Loucy (cell line): Measurements from ENCODE around the gene ZNF644.

ENCODE experiments used
- H2AFZ ChIP-seq: fragments of 200-600 bp; sonication (generic); 2 replicates; pipeline ENCODE4 v1.6.0; 2016; ENCODE audit warnings: antibody characterized with exemption, mild to moderate bottlenecking, low read length, moderate library complexity
- H3F3A ChIP-seq: fragments of 200-600 bp; 2 replicates; pipeline ENCODE4 v1.6.0; 2016; ENCODE audit warnings: antibody characterized with exemption, low read depth, mild to moderate bottlenecking
- H3K27me3 ChIP-seq: fragments of 200-600 bp; sonication (generic); 2 replicates; pipeline ENCODE4 v1.6.1; 2014; ENCODE audit warnings: low read length, mild to moderate bottlenecking; ENCODE audit not compliant: insufficient read depth, poor library complexity, severe bottlenecking
- H3K36me3 ChIP-seq: fragments of 200-600 bp; sonication (generic); 2 replicates; pipeline ENCODE4 v1.6.1; 2016; ENCODE audit warnings: low read length; ENCODE audit not compliant: insufficient read depth
- H3K4me1 ChIP-seq: fragments of 200-600 bp; sonication (generic); 2 replicates; pipeline ENCODE4 v1.5.1; 2014; ENCODE audit warnings: low read length, mild to moderate bottlenecking; ENCODE audit not compliant: insufficient read depth, poor library complexity, severe bottlenecking
- H3K4me2 ChIP-seq: fragments of 200-600 bp; sonication (generic); 2 replicates; pipeline ENCODE4 v1.6.0; 2014; ENCODE audit warnings: antibody characterized with exemption, low read length, low read depth, mild to moderate bottlenecking; ENCODE audit not compliant: poor library complexity, severe bottlenecking
- H3K4me3 ChIP-seq: fragments of 200-600 bp; sonication (generic); 2 replicates; pipeline ENCODE4 v1.5.1; 2014; ENCODE audit warnings: low read length, mild to moderate bottlenecking, mixed read lengths; ENCODE audit not compliant: poor library complexity, severe bottlenecking
- H3K79me2 ChIP-seq: fragments of 200-600 bp; sonication (generic); 2 replicates; pipeline ENCODE4 v1.6.1; 2014; ENCODE audit warnings: low read length; ENCODE audit not compliant: insufficient read depth
- H3K9ac ChIP-seq: fragments of 200-600 bp; sonication (generic); 2 replicates; pipeline ENCODE4 v1.6.0; 2014; ENCODE audit warnings: mild to moderate bottlenecking, low read depth, low read length, moderate library complexity; ENCODE audit not compliant: poor library complexity, severe bottlenecking
- H3K9me2 ChIP-seq: fragments of 200-600 bp; sonication (generic); replicated peaks from 2 replicates; pipeline ENCODE4 v1.6.1; 2016; ENCODE audit warnings: low read depth, low read length, mixed read lengths
- H3K9me3 ChIP-seq: fragments of 200-600 bp; sonication (generic); 2 replicates; pipeline ENCODE4 v1.6.1; 2014; ENCODE audit warnings: mild to moderate bottlenecking, antibody characterized with exemption, low read length, low read depth; ENCODE audit not compliant: insufficient read depth
- H4K20me1 ChIP-seq: fragments of 200-600 bp; sonication (generic); 2 replicates; pipeline ENCODE4 v1.6.0; 2014; ENCODE audit warnings: antibody characterized with exemption, low read length, mild to moderate bottlenecking; ENCODE audit not compliant: insufficient read depth, poor library complexity, severe bottlenecking
- EZH2phosphoT487 ChIP-seq: fragments of 200-600 bp; IDR thresholded peaks from 2 replicates; pipeline ENCODE4 v1.6.1; 2018; ENCODE audit warnings: antibody characterized with exemption, mild to moderate bottlenecking, moderate library complexity, borderline replicate concordance
- TF ChIP-seq, protein P1 (sequence below): fragments of 200-600 bp; sonication (generic); conservative IDR thresholded peaks from 2 replicates; pipeline ENCODE4 v1.5.1; 2014; ENCODE audit warnings: mild to moderate bottlenecking, antibody characterized with exemption, low read length

ZNF644 gene

GRCh38 chr1:90989302-90989701, 32.5 kb downstream of the ZNF644 start:
- Histone ChIP-seq H3K9ac (no peak overlapping the region), H3K4me3 (no peak overlapping the region), H3K9me3 (peaks cover 29% of the 10 kb centered on the region), H3K4me2 (no peak overlapping the region), H3F3A (no peaks in the 10 kb centered on the region), H3K79me2 (peaks cover 100% of the 10 kb centered on the region), H3K9me2 (no peaks in the 10 kb centered on the region), H4K20me1 (peaks cover 86% of the 10 kb centered on the region), H3K4me1 (no peaks in the 10 kb centered on the region), H3K27me3 (no peaks in the 10 kb centered on the region), H3K36me3 (peaks cover 40% of the 10 kb centered on the region), H2AFZ (no peak overlapping the region)
- no peak for TF ChIP-seq EZH2phosphoT487
- TF ChIP-seq, protein P1, sequence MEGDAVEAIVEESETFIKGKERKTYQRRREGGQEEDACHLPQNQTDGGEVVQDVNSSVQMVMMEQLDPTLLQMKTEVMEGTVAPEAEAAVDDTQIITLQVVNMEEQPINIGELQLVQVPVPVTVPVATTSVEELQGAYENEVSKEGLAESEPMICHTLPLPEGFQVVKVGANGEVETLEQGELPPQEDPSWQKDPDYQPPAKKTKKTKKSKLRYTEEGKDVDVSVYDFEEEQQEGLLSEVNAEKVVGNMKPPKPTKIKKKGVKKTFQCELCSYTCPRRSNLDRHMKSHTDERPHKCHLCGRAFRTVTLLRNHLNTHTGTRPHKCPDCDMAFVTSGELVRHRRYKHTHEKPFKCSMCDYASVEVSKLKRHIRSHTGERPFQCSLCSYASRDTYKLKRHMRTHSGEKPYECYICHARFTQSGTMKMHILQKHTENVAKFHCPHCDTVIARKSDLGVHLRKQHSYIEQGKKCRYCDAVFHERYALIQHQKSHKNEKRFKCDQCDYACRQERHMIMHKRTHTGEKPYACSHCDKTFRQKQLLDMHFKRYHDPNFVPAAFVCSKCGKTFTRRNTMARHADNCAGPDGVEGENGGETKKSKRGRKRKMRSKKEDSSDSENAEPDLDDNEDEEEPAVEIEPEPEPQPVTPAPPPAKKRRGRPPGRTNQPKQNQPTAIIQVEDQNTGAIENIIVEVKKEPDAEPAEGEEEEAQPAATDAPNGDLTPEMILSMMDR = no peak

DNA sequence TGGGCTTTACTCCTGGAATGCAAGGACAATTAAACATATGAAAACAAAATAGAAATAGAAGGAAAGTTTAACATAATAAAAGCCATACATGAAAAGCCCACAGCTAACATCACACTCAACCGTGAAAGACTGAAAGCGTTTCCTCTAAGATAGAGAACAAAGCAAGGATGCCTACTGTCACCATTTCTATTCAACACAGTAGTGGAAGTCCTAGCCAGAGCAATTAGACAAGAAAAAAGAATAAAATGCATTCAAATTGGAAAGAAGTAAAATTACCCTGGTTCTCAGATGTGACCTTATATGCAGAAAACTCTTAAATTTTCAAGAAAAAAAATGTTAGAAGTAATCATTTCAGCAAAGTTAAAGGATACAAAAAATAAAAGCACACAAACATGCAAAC, 34.0 kb downstream of the ZNF644 start:
- no peak overlapping the region for H3K4me3 ChIP-seq
- no peak overlapping the region for H3K9ac ChIP-seq
- H4K20me1 ChIP-seq = peaks cover 86% of the 10 kb centered on the region
- no peaks in the 10 kb centered on the region for H3K27me3 ChIP-seq
- peaks cover 4% of the 10 kb centered on the region for H3K4me1 ChIP-seq
- no peaks in the 10 kb centered on the region for H3F3A ChIP-seq
- peaks cover 100% of the 10 kb centered on the region for H3K79me2 ChIP-seq
- peaks cover 40% of the 10 kb centered on the region for H3K36me3 ChIP-seq
- TF ChIP-seq, protein P1 = no peak
- TF ChIP-seq EZH2phosphoT487 = no peak
- no peak overlapping the region for H2AFZ ChIP-seq
- peaks cover 29% of the 10 kb centered on the region for H3K9me3 ChIP-seq
- H3K9me2 ChIP-seq = no peaks in the 10 kb centered on the region
- no peak overlapping the region for H3K4me2 ChIP-seq

- Histone ChIP-seq H3K27me3 (no peaks in the 10 kb centered on the region), H3K9me3 (peaks cover 29% of the 10 kb centered on the region), H3K9me2 (no peaks in the 10 kb centered on the region), H3K36me3 (peaks cover 36% of the 10 kb centered on the region), H4K20me1 (peaks cover 91% of the 10 kb centered on the region), H3K9ac (no peak overlapping the region), H2AFZ (no peak overlapping the region), H3K4me3 (no peak overlapping the region), H3K4me2 (no peak overlapping the region), H3F3A (no peaks in the 10 kb centered on the region), H3K79me2 (peaks cover 99% of the 10 kb centered on the region), H3K4me1 (peaks cover 4% of the 10 kb centered on the region)
- TF ChIP-seq EZH2phosphoT487 = no peak
- TF ChIP-seq, protein P1 = no peak
Measured at GRCh38 chr1:90986953-90987352, 34.9 kb downstream of the ZNF644 start.
